Activated naive CD8-positive, alpha-beta T cell treated with anti-CD3 and anti-CD28 coated beads for 36 hours (primary cell): Measurements from ENCODE around the gene AGTRAP. TPM values are rescaled to one million over a fixed set of nuclear protein-coding genes. Genes with fewer than 3 reads are reported as not detected.

Source experiments
- DNase-seq: peaks from one replicate; pipeline ENCODE4 v3.0.0; 2021
- H3K27ac Mint-ChIP-seq: one replicate; pipeline ENCODE4 v1.8.0; 2022; ENCODE audit warnings: mild to moderate bottlenecking, moderate library complexity, mixed read lengths
- H3K27me3 Mint-ChIP-seq: one replicate; pipeline ENCODE4 v1.8.0; 2022; ENCODE audit warnings: mild to moderate bottlenecking, mixed read lengths
- H3K36me3 Mint-ChIP-seq: one replicate; pipeline ENCODE4 v1.8.0; 2021; ENCODE audit warnings: mild to moderate bottlenecking, mixed read lengths
- H3K4me1 Mint-ChIP-seq: one replicate; pipeline ENCODE4 v1.8.0; 2021; ENCODE audit warnings: mixed read lengths
- H3K4me3 Mint-ChIP-seq: one replicate; pipeline ENCODE4 v1.8.0; 2022; ENCODE audit warnings: mild to moderate bottlenecking, moderate library complexity, mixed read lengths
- H3K9me3 Mint-ChIP-seq: one replicate; pipeline ENCODE4 v1.8.0; 2022; ENCODE audit warnings: mixed read lengths
- total RNA-seq, 2 experiments: library from RNA; stranded (reverse); gene quantifications; one replicate each; pipeline ENCODE4 v1.2.3, GENCODE V29; 2021

AGTRAP gene
- total RNA-seq, 2 experiments from 2014 or later, result 10.2 to 11.0 TPM

- DNase-seq, result no peak
- Mint-ChIP-seq H3K27me3 (no peaks in the 10 kb centered on the region), H3K36me3 (no peaks in the 10 kb centered on the region), H3K9me3 (no peaks in the 10 kb centered on the region), H3K4me3 (no peak overlapping the region), H3K4me1 (peaks cover 27% of the 10 kb centered on the region), H3K27ac (no peak overlapping the region)
Observed at GRCh38 chr1:11799896-11800295, 64.0 kb downstream of the AGTRAP start.

DNA sequence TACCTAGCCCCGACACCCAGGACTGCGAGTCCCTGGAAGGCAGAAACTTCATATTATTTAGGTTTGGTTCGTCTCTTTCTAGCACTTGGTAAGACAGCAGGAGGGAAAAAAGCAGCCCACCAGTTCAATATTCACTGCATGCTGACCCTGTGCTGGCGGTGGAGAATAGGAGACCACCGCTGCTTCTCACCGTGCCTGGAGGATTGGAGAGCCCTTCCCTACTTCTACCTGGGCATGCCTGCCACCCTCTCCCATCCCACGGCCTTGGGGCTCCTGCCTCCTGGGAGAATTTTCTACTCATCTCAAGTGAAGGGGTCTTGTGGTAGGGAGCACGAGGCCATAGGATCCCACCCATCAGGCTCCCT is 64.4 kb downstream of the AGTRAP start:
- H3K27me3 Mint-ChIP-seq, result no peaks in the 10 kb centered on the region
- DNase-seq, result no peak
- no peaks in the 10 kb centered on the region for H3K9me3 Mint-ChIP-seq
- peaks cover 30% of the 10 kb centered on the region for H3K4me1 Mint-ChIP-seq
- no peak overlapping the region for H3K4me3 Mint-ChIP-seq
- no peaks in the 10 kb centered on the region for H3K36me3 Mint-ChIP-seq
- H3K27ac Mint-ChIP-seq, result no peak overlapping the region

Other genes starting within 250 kb of the AGTRAP start
- 1 to 10 TPM; 1.5 to 1.7 TPM for gene FBXO2, start 81.7 kb upstream of the AGTRAP start, total RNA-seq
- gene FBXO44, start 81.3 kb upstream of the AGTRAP start, total RNA-seq, result 10 to 100 TPM; 14.4 to 15.9 TPM
- 10 to 100 TPM; 15.5 to 16.8 TPM for gene FBXO6, start 71.9 kb upstream of the AGTRAP start, total RNA-seq
- 10 to 100 TPM; 71.9 to 72.1 TPM for gene MAD2L2, start 55.0 kb upstream of the AGTRAP start, total RNA-seq
- under 1 TPM; 0.08 to 0.16 TPM for gene DRAXIN, start 44.4 kb upstream of the AGTRAP start, total RNA-seq
- not detected for gene C1orf167, start 26.1 kb downstream of the AGTRAP start, total RNA-seq
- 10 to 100 TPM; 11.0 to 12.2 TPM for gene MTHFR, start 69.8 kb downstream of the AGTRAP start, total RNA-seq
- gene CLCN6, start 70.1 kb downstream of the AGTRAP start, total RNA-seq, result 10 to 100 TPM in 1 of 2 experiments, 1 to 10 TPM in 1; 9.6 to 13.3 TPM
- gene NPPA, start 111.6 kb downstream of the AGTRAP start, total RNA-seq, result not detected
- not detected for gene NPPB, start 122.8 kb downstream of the AGTRAP start, total RNA-seq
- 10 to 100 TPM; 27.5 to 30.1 TPM for gene KIAA2013, start 190.3 kb downstream of the AGTRAP start, total RNA-seq
- 10 to 100 TPM; 21.9 to 22.5 TPM for gene PLOD1, start 198.6 kb downstream of the AGTRAP start, total RNA-seq
- 10 to 100 TPM; 78.1 to 84.2 TPM for gene MFN2, start 244.3 kb downstream of the AGTRAP start, total RNA-seq